Gastrocnemius medialis (tissue), 4 donors: ENCODE measurements around the gene TSC2.

Experiments
- POLR2A ChIP-seq, 2 donors: fragments of 450-650 bp; IDR thresholded peaks; one replicate each; pipeline ENCODE4 v1.6.1; 2017; ENCODE audit warnings: antibody characterized with exemption in 2 of 2, mild to moderate bottlenecking in 2 of 2, moderate library complexity in 2 of 2
- TF ChIP-seq, protein P1 (sequence below), 5 experiments: fragments of 450-650 bp in 3 of 5; fragments of 200-600 bp in 2 of 5; sonication (generic) in 2 of 5; IDR thresholded peaks in 4 of 5; conservative IDR thresholded peaks in 1 of 5; 1 replicate in 4 of 5; 2 replicates in 1 of 5; pipeline ENCODE4 v1.5.1; 2016 to 2019; ENCODE audit warnings: antibody characterized with exemption in 5 of 5, mild to moderate bottlenecking in 3 of 5, moderate library complexity in 3 of 5

- TF ChIP-seq, protein P1, sequence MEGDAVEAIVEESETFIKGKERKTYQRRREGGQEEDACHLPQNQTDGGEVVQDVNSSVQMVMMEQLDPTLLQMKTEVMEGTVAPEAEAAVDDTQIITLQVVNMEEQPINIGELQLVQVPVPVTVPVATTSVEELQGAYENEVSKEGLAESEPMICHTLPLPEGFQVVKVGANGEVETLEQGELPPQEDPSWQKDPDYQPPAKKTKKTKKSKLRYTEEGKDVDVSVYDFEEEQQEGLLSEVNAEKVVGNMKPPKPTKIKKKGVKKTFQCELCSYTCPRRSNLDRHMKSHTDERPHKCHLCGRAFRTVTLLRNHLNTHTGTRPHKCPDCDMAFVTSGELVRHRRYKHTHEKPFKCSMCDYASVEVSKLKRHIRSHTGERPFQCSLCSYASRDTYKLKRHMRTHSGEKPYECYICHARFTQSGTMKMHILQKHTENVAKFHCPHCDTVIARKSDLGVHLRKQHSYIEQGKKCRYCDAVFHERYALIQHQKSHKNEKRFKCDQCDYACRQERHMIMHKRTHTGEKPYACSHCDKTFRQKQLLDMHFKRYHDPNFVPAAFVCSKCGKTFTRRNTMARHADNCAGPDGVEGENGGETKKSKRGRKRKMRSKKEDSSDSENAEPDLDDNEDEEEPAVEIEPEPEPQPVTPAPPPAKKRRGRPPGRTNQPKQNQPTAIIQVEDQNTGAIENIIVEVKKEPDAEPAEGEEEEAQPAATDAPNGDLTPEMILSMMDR (IDR thresholded peaks at IDR 0.05 in 4 of 5, conservative IDR thresholded peaks at IDR 0.05 in 1 of 5), result no peak
- TF ChIP-seq POLR2A (IDR thresholded peaks at IDR 0.05), result no peak
Measured at GRCh38 chr16:2037647-2038381, 10.0 kb upstream of the TSC2 start.
